HepG2 (cell line): ENCODE measurements around the gene CTNND1. TPM values are rescaled to one million over a fixed set of nuclear protein-coding genes. Genes with fewer than 3 reads are reported as not detected.

ENCODE experiments used
- AGO1 ChIP-seq: fragments of 200-400 bp; formaldehyde crosslinking; IDR thresholded peaks from 2 replicates; pipeline ENCODE4 v1.6.1; 2017; ENCODE audit warnings: mild to moderate bottlenecking, low read depth, low read length, moderate library complexity; ENCODE audit not compliant: poor library complexity, severe bottlenecking
- CREBL2 ChIP-seq: sonication (generic); formaldehyde crosslinking; IDR thresholded peaks from 2 replicates; pipeline ENCODE4 v1.8.1; 2023; ENCODE audit warnings: missing genetic modification reagents, mild to moderate bottlenecking, borderline replicate concordance
- HNRNPK ChIP-seq: fragments of 200-400 bp; formaldehyde crosslinking; IDR thresholded peaks from 2 replicates; pipeline ENCODE4 v1.6.1; 2018; ENCODE audit warnings: low read length, low read depth, moderate library complexity, mild to moderate bottlenecking; ENCODE audit not compliant: poor library complexity, severe bottlenecking
- MAFF ChIP-seq: IDR thresholded peaks from 2 replicates; pipeline ENCODE4 v1.6.1; 2011; ENCODE audit warnings: low read depth, low read length, improper control_type of control experiment
- MEIS1 ChIP-seq: sonication (generic); formaldehyde crosslinking; IDR thresholded peaks from 2 replicates; pipeline ENCODE4 v1.9.0; 2021; ENCODE audit warnings: mild to moderate bottlenecking, missing genetic modification reagents, moderate library complexity, borderline replicate concordance
- PAXIP1 ChIP-seq: sonication (generic); formaldehyde crosslinking; conservative IDR thresholded peaks from 2 replicates; pipeline ENCODE4 v1.4.0; 2020; ENCODE audit warnings: mild to moderate bottlenecking, missing genetic modification reagents, moderate library complexity
- PHF5A ChIP-seq: IDR thresholded peaks from one replicate; pipeline ENCODE4 v1.6.1; 2018; ENCODE audit warnings: low read depth, missing genetic modification reagents; ENCODE audit not compliant: unreplicated experiment
- TRIM22 ChIP-seq: fragments of 450-650 bp; IDR thresholded peaks from 2 replicates; pipeline ENCODE4 v1.6.1; 2017
- WIZ ChIP-seq: sonication (generic); formaldehyde crosslinking; IDR thresholded peaks from 2 replicates; pipeline ENCODE4 v1.5.1; 2020; ENCODE audit warnings: mild to moderate bottlenecking, missing genetic modification reagents
- ZBTB46 ChIP-seq: sonication (generic); formaldehyde crosslinking; IDR thresholded peaks from 2 replicates; pipeline ENCODE4 v1.4.0; 2020; ENCODE audit warnings: mild to moderate bottlenecking, missing genetic modification reagents, borderline replicate concordance
- ZKSCAN8 ChIP-seq: IDR thresholded peaks from 2 replicates; pipeline ENCODE4 v1.6.1; 2016; ENCODE audit warnings: borderline replicate concordance, missing genetic modification reagents, missing compliant biosample characterization
- ZNF350 ChIP-seq: sonication (generic); formaldehyde crosslinking; IDR thresholded peaks from 2 replicates; pipeline ENCODE4 v1.4.0; 2020; ENCODE audit warnings: mild to moderate bottlenecking, low read depth, missing genetic modification reagents, borderline replicate concordance
- ZNF746 ChIP-seq: sonication (generic); formaldehyde crosslinking; IDR thresholded peaks from 2 replicates; pipeline ENCODE4 v1.8.0; 2022; ENCODE audit warnings: mild to moderate bottlenecking, missing genetic modification reagents
- ZNF781 ChIP-seq: sonication (generic); formaldehyde crosslinking; IDR thresholded peaks from 2 replicates; pipeline ENCODE4 v1.5.1; 2020; ENCODE audit warnings: borderline replicate concordance, mild to moderate bottlenecking, missing genetic modification reagents; ENCODE audit errors: not compliant biosample characterization
- ZNF839 ChIP-seq: sonication (generic); formaldehyde crosslinking; IDR thresholded peaks from 2 replicates; pipeline ENCODE4 v1.4.0; 2020; ENCODE audit warnings: missing genetic modification reagents, mild to moderate bottlenecking, borderline replicate concordance
- polyA plus RNA-seq, 8 experiments: library from polyadenylated mRNA; depleted of rRNA in 3 of 8; stranded (reverse) in 7 of 8; unstranded in 1 of 8; fragments of >200 nt; fragmentation: Illumina TruSeq in 4 of 8; extraction: Trizol in 4 of 8; gene quantifications; 2 replicates each; pipeline versions ENCODE4 v1.2.1 to v1.2.3, GENCODE V29; 2011 to 2016; ENCODE audit warnings: low read depth in 4 of 8, missing spikeins in 1 of 8, mixed read lengths in 1 of 8; ENCODE audit not compliant: insufficient read depth in 1 of 8
- total RNA-seq, 5 experiments: library from RNA; depleted of rRNA; stranded (reverse); fragments of >200 nt; fragmentation: Illumina TruSeq; extraction: Trizol; gene quantifications; 2 replicates each; pipeline ENCODE4 v1.2.3, GENCODE V29; 2016; ENCODE audit warnings: low read depth in 1 of 5
- TF ChIP-seq, protein P1 (sequence below): sonication (generic); formaldehyde crosslinking; IDR thresholded peaks from 2 replicates; pipeline ENCODE4 v1.4.0; 2020; ENCODE audit warnings: missing genetic modification reagents

The CTNND1 gene
- total and polyA plus RNA-seq, 2 of the 13 experiments (the other 11 are each of a cell fraction or from before 2014, with no cell fraction given), result 117 to 128 TPM

DNA sequence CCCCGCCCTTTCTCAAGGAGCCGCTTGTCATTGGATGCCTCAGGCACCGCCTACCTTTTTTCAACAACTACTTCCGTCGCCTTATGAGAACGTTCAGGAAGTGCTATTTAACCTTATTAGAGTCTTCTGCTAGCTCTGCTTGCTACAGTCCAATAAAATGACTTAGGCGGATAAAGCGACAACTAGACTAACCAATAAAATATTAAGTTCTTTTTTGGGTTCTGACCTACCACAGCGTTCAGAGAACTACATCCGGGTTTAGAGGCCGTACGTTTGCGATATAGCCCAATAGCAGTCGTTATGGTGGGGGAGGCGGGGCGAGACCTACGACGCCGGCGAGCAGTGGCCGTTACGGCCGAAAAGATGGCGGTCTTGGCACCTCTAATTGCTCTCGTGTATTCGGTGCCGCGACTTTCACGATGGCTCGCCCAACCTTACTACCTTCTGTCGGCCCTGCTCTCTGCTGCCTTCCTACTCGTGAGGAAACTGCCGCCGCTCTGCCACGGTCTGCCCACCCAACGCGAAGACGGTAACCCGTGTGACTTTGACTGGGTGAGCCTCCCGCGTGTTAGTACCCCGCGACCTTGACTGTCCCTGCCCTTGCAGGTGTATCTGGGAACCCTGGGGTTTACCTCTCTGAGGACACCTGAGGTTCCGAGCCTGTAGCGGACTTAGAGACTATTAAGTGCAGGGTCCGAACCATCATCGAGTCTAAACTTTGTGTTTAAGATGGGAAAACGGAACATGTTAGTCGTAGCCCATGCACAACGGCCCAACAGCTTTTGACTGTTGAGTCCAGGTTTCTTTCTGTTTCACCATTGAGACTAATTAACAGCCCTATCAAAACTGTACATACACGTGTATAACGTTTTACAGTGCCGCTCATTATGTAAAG is 49.1 kb upstream of the CTNND1 start, which contains the start of gene TMX2 (continued):
- TF ChIP-seq PAXIP1 (CRISPR knock-in tag) (no peak), ZNF839 (CRISPR knock-in tag) (peak; percentile 95), ZNF350 (CRISPR knock-in tag) (peak; percentile 70), MAFF (0 out of 2 replicates have a peak, but pooled peaks have one; percentile 7), PHF5A (CRISPR knock-in tag) (no peak), CREBL2 (0 out of 2 replicates have a peak, but pooled peaks have one; percentile 43), AGO1 (no peak), ZBTB46 (CRISPR knock-in tag) (no peak), HNRNPK (no peak), ZKSCAN8 (CRISPR knock-in tag) (no peak), MEIS1 (CRISPR knock-in tag) (peak; percentile 63; the same call in 1 of the 2 replicates), WIZ (CRISPR knock-in tag) (no peak), ZNF781 (no peak), ZNF746 (CRISPR knock-in tag) (no peak), TRIM22 (no peak)
- TF ChIP-seq, protein P1, sequence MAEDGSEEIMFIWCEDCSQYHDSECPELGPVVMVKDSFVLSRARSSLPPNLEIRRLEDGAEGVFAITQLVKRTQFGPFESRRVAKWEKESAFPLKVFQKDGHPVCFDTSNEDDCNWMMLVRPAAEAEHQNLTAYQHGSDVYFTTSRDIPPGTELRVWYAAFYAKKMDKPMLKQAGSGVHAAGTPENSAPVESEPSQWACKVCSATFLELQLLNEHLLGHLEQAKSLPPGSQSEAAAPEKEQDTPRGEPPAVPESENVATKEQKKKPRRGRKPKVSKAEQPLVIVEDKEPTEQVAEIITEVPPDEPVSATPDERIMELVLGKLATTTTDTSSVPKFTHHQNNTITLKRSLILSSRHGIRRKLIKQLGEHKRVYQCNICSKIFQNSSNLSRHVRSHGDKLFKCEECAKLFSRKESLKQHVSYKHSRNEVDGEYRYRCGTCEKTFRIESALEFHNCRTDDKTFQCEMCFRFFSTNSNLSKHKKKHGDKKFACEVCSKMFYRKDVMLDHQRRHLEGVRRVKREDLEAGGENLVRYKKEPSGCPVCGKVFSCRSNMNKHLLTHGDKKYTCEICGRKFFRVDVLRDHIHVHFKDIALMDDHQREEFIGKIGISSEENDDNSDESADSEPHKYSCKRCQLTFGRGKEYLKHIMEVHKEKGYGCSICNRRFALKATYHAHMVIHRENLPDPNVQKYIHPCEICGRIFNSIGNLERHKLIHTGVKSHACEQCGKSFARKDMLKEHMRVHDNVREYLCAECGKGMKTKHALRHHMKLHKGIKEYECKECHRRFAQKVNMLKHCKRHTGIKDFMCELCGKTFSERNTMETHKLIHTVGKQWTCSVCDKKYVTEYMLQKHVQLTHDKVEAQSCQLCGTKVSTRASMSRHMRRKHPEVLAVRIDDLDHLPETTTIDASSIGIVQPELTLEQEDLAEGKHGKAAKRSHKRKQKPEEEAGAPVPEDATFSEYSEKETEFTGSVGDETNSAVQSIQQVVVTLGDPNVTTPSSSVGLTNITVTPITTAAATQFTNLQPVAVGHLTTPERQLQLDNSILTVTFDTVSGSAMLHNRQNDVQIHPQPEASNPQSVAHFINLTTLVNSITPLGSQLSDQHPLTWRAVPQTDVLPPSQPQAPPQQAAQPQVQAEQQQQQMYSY (CRISPR knock-in tag), result no peak
